HCT116 (cell line): ENCODE measurements around the gene NRSN1. TPM values are rescaled to one million over a fixed set of nuclear protein-coding genes. Genes with fewer than 3 reads are reported as not detected.
"Not testable (repeated sequence)": the region's sequence is repeated elsewhere in the genome, so short reads cannot be mapped to it uniquely, and the experiment has no call there.

ENCODE experiments used
- ATAC-seq: fragments of 200-7000 bp; cut with Tn5 transposase; 2 replicates; pipeline ENCODE4 v1.9.1; 2020; ENCODE audit warnings: mild to moderate bottlenecking, moderate library complexity
- BruUV-seq: library from RNA; stranded (reverse); fragments of 400-500 nt; replicated peaks from 2 replicates; lab custom pipeline; 2021; lab: Mats Ljungman, UMichigan
- CTCF ChIA-PET: fragments of 300-600 bp; sonication (Branson Sonifier 250); formaldehyde crosslinking; loops from one replicate; lab custom pipeline; 2021; ENCODE audit warnings: antibody characterized with exemption; lab: Charles Lee
- POLR2A ChIA-PET: fragments of 300-600, 350-600 bp; sonication (Branson Sonifier 250); formaldehyde crosslinking; loops from one replicate; lab custom pipeline; 2021; ENCODE audit warnings: antibody characterized with exemption; lab: Charles Lee
- RAD21 ChIA-PET, 2 experiments: fragments of 300-600 bp; sonication (Branson Sonifier 250); formaldehyde crosslinking; loops; one replicate each; lab custom pipeline; 2023; ENCODE audit warnings: low total read pairs in 2 of 2; ENCODE audit not compliant: uncharacterized antibody in 2 of 2, unreplicated experiment in 2 of 2, low non-redundant PET in 1 of 2; lab: Charles Lee
- DNase-seq: peaks from one replicate; pipeline ENCODE4 v3.0.0-alpha.2; 2010; ENCODE audit warnings: low read depth, low spot score
- H2AFZ ChIP-seq: fragments of 200-600 bp; shearing (Covaris generic), sonication (generic); 2 replicates; pipeline ENCODE4 v1.6.1; 2017; ENCODE audit warnings: low read depth, mixed run types, mixed read lengths, antibody characterized with exemption, low read length; ENCODE audit not compliant: poor library complexity, severe bottlenecking
- H3K27ac ChIP-seq: 2 replicates; pipeline ENCODE4 v1.5.1; 2012; ENCODE audit warnings: low read depth, low read length
- H3K27me3 ChIP-seq: fragments of 200-600 bp; sonication (generic); 2 replicates; pipeline ENCODE4 v1.6.1; 2016; ENCODE audit warnings: mixed run types, low read length, mixed read lengths; ENCODE audit not compliant: insufficient read depth
- H3K36me3 ChIP-seq, 2 experiments: fragments of 200-500 bp in 1 of 2; fragments of 200-600 bp in 1 of 2; sonication (Bioruptor generic) in 1 of 2; sonication (generic) in 1 of 2; 2 replicates each; pipeline versions ENCODE4 v1.5.1 to v1.6.1; 2014 to 2016; ENCODE audit warnings: low read length in 2 of 2, inconsistent platforms in 1 of 2, mixed read lengths in 1 of 2, mixed run types in 1 of 2; ENCODE audit not compliant: insufficient read depth in 2 of 2, control insufficient read depth in 1 of 2
- H3K4me1 ChIP-seq, 2 experiments: fragments of 200-600 bp in 1 of 2; sonication (generic) in 1 of 2; 2 replicates each; pipeline versions ENCODE4 v1.5.1 to v1.6.1; 2012 to 2017; ENCODE audit warnings: low read length in 2 of 2, inconsistent platforms in 1 of 2, mild to moderate bottlenecking in 1 of 2, mixed read lengths in 1 of 2, mixed run types in 1 of 2, moderate library complexity in 1 of 2; ENCODE audit not compliant: insufficient read depth in 2 of 2, control insufficient read depth in 1 of 2
- H3K4me2 ChIP-seq: fragments of 200-600 bp; sonication (generic); 2 replicates; pipeline ENCODE4 v1.6.1; 2017; ENCODE audit warnings: mixed run types, low read length, mixed read lengths
- H3K4me3 ChIP-seq, 2 experiments: fragments of 200-600 bp in 1 of 2; sonication (generic) in 1 of 2; replicated peaks in 1 of 2; 2 replicates each; pipeline ENCODE4 v1.5.1; 2011 to 2016; ENCODE audit warnings: low read length in 2 of 2, control low read depth in 1 of 2, low read depth in 1 of 2, mild to moderate bottlenecking in 1 of 2, mixed read lengths in 1 of 2, mixed run types in 1 of 2
- H3K79me2 ChIP-seq: fragments of 200-600 bp; sonication (generic); 2 replicates; pipeline ENCODE4 v1.6.1; 2017; ENCODE audit warnings: mild to moderate bottlenecking, mixed run types, low read length, moderate library complexity, mixed read lengths; ENCODE audit not compliant: insufficient read depth
- H3K9ac ChIP-seq: fragments of 200-600 bp; sonication (generic); 2 replicates; pipeline ENCODE4 v1.6.1; 2016; ENCODE audit warnings: low read length, mixed read lengths
- H3K9me2 ChIP-seq: fragments of 200-600 bp; sonication (generic), shearing (Covaris generic); 2 replicates; pipeline ENCODE4 v1.6.1; 2017; ENCODE audit warnings: mixed run types, mild to moderate bottlenecking, moderate library complexity; ENCODE audit not compliant: insufficient read depth
- H3K9me3 ChIP-seq, 2 experiments: fragments of 200-500 bp in 1 of 2; fragments of 200-600 bp in 1 of 2; sonication (Bioruptor generic) in 1 of 2; sonication (generic) in 1 of 2; 2 replicates each; pipeline ENCODE4 v1.6.1; 2014 to 2017; ENCODE audit warnings: low read length in 2 of 2, mixed read lengths in 2 of 2, inconsistent platforms in 1 of 2, low read depth in 1 of 2, mild to moderate bottlenecking in 1 of 2, mixed run types in 1 of 2, moderate library complexity in 1 of 2; ENCODE audit not compliant: control insufficient read depth in 1 of 2, insufficient read depth in 1 of 2
- H4K20me1 ChIP-seq: fragments of 200-600 bp; sonication (generic), shearing (Covaris generic); 2 replicates; pipeline ENCODE4 v1.6.1; 2017; ENCODE audit warnings: mixed run types, mild to moderate bottlenecking, moderate library complexity; ENCODE audit not compliant: insufficient read depth
- CEBPB ChIP-seq: IDR thresholded peaks from 2 replicates; pipeline ENCODE4 v1.6.1; 2012; ENCODE audit warnings: low read depth
- EGR1 ChIP-seq: IDR thresholded peaks from 2 replicates; pipeline ENCODE4 v1.6.1; 2012; ENCODE audit warnings: low read depth
- FOSL1 ChIP-seq: IDR thresholded peaks from 2 replicates; pipeline ENCODE4 v1.6.1; 2012; ENCODE audit warnings: low read depth
- JUND ChIP-seq: IDR thresholded peaks from 2 replicates; pipeline ENCODE4 v1.6.1; 2012
- SP1 ChIP-seq: IDR thresholded peaks from 2 replicates; pipeline ENCODE4 v1.6.1; 2012; ENCODE audit warnings: low read depth
- SRF ChIP-seq: IDR thresholded peaks from 2 replicates; pipeline ENCODE4 v1.6.1; 2012; ENCODE audit warnings: low read depth
- YY1 ChIP-seq: IDR thresholded peaks from 2 replicates; pipeline ENCODE4 v1.6.1; 2011; ENCODE audit warnings: low read length, low read depth, moderate library complexity, mild to moderate bottlenecking; ENCODE audit not compliant: insufficient replicate concordance; ENCODE audit errors: extremely low read depth
- intact Hi-C: fragments of 100-400 bp; cut with micrococcal nuclease; formaldehyde crosslinking; loops from 2 replicates; pipeline ENCODE4 v1.10.0; 2022
- total RNA-seq: library from RNA; stranded (reverse); gene quantifications from one replicate; pipeline ENCODE4 v1.2.1, GENCODE V29; 2021; ENCODE audit not compliant: unreplicated experiment
- TF ChIP-seq, protein P1 (sequence below): IDR thresholded peaks from 2 replicates; pipeline ENCODE4 v1.6.1; 2012; ENCODE audit warnings: low read depth
- TF ChIP-seq, protein P2 (sequence below): IDR thresholded peaks from 2 replicates; pipeline ENCODE4 v1.6.1; 2011; ENCODE audit warnings: mild to moderate bottlenecking, low read length, moderate library complexity; ENCODE audit not compliant: insufficient replicate concordance; ENCODE audit errors: extremely low read depth

Gene NRSN1
- total RNA-seq, 1 experiment from 2014 or later = not detected

GRCh38 chr6:24142733-24143132, 16.7 kb downstream of the NRSN1 start:
- H3K36me3 ChIP-seq, H4K20me1 ChIP-seq, RAD21 ChIA-PET, H2AFZ ChIP-seq, POLR2A ChIA-PET, H3K9ac ChIP-seq, ATAC-seq, CTCF ChIA-PET, H3K79me2 ChIP-seq, H3K27ac ChIP-seq, H3K4me1 ChIP-seq, BruUV-seq, H3K9me2 ChIP-seq, H3K4me3 ChIP-seq, DNase-seq, intact Hi-C loops, H3K4me2 ChIP-seq, H3K9me3 ChIP-seq, H3K27me3 ChIP-seq: not testable (repeated sequence)

- H4K20me1 ChIP-seq = no peaks in the 10 kb centered on the region
- H3K27ac ChIP-seq = no peak overlapping the region
- H3K79me2 ChIP-seq = no peaks in the 10 kb centered on the region
- no peaks in the 10 kb centered on the region for H3K9me3 ChIP-seq
- no TSS peak for BruUV-seq
- H3K4me3 ChIP-seq = no peak overlapping the region
- no peak overlapping the region for H3K4me2 ChIP-seq
- no peaks in the 10 kb centered on the region for H3K4me1 ChIP-seq
- no peaks in the 10 kb centered on the region for H3K27me3 ChIP-seq
- ATAC-seq = no peak
- TF ChIP-seq SRF = no peak
- no peak for TF ChIP-seq FOSL1
- no peak for TF ChIP-seq SP1
- no peak for TF ChIP-seq EGR1
- TF ChIP-seq, protein P1, sequence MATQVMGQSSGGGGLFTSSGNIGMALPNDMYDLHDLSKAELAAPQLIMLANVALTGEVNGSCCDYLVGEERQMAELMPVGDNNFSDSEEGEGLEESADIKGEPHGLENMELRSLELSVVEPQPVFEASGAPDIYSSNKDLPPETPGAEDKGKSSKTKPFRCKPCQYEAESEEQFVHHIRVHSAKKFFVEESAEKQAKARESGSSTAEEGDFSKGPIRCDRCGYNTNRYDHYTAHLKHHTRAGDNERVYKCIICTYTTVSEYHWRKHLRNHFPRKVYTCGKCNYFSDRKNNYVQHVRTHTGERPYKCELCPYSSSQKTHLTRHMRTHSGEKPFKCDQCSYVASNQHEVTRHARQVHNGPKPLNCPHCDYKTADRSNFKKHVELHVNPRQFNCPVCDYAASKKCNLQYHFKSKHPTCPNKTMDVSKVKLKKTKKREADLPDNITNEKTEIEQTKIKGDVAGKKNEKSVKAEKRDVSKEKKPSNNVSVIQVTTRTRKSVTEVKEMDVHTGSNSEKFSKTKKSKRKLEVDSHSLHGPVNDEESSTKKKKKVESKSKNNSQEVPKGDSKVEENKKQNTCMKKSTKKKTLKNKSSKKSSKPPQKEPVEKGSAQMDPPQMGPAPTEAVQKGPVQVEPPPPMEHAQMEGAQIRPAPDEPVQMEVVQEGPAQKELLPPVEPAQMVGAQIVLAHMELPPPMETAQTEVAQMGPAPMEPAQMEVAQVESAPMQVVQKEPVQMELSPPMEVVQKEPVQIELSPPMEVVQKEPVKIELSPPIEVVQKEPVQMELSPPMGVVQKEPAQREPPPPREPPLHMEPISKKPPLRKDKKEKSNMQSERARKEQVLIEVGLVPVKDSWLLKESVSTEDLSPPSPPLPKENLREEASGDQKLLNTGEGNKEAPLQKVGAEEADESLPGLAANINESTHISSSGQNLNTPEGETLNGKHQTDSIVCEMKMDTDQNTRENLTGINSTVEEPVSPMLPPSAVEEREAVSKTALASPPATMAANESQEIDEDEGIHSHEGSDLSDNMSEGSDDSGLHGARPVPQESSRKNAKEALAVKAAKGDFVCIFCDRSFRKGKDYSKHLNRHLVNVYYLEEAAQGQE = no peak
- no peak for TF ChIP-seq JUND
- no peak for TF ChIP-seq YY1
- no peak for TF ChIP-seq CEBPB
- TF ChIP-seq, protein P2, sequence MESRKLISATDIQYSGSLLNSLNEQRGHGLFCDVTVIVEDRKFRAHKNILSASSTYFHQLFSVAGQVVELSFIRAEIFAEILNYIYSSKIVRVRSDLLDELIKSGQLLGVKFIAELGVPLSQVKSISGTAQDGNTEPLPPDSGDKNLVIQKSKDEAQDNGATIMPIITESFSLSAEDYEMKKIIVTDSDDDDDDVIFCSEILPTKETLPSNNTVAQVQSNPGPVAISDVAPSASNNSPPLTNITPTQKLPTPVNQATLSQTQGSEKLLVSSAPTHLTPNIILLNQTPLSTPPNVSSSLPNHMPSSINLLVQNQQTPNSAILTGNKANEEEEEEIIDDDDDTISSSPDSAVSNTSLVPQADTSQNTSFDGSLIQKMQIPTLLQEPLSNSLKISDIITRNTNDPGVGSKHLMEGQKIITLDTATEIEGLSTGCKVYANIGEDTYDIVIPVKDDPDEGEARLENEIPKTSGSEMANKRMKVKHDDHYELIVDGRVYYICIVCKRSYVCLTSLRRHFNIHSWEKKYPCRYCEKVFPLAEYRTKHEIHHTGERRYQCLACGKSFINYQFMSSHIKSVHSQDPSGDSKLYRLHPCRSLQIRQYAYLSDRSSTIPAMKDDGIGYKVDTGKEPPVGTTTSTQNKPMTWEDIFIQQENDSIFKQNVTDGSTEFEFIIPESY = no peak
- ChIA-PET CTCF (no interaction called here), RAD21 (no interaction called here), POLR2A (no interaction called here)
- intact Hi-C loops = no loop called here
- H3K9me2 ChIP-seq = no peaks in the 10 kb centered on the region
- no peak overlapping the region for H3K9ac ChIP-seq
- H2AFZ ChIP-seq = no peak overlapping the region
- H3K36me3 ChIP-seq = no peaks in the 10 kb centered on the region
- no peak for DNase-seq
Observed at GRCh38 chr6:24145690-24146131, 19.7 kb downstream of the NRSN1 start.
